CD4-positive, alpha-beta memory T cell (primary cell): ENCODE measurements around the gene DAP. TPM values are rescaled to one million over a fixed set of nuclear protein-coding genes. Genes with fewer than 3 reads are reported as not detected.
"Not testable (repeated sequence)": the region's sequence is repeated elsewhere in the genome, so short reads cannot be mapped to it uniquely, and the experiment has no call there.

Experiments
- CTCF ChIA-PET: fragments of 350-600 bp; sonication (Branson Sonifier 250); formaldehyde crosslinking; loops from one replicate; lab custom pipeline; 2021; ENCODE audit warnings: inconsistent platforms; ENCODE audit not compliant: partially characterized antibody; lab: Charles Lee
- POLR2A ChIA-PET: fragments of 350-600 bp; sonication (Branson Sonifier 250); formaldehyde crosslinking; loops from one replicate; lab custom pipeline; 2021; ENCODE audit not compliant: partially characterized antibody; lab: Charles Lee
- DNase-seq, 5 donors: peaks; one replicate each; pipeline versions ENCODE4 v3.0.0 to v3.0.0-alpha.2; 2020 to 2022; ENCODE audit warnings: mixed read lengths in 1 of 5
- H3K27ac ChIP-seq: one replicate; pipeline ENCODE4 v1.7.0; 2013; ENCODE audit warnings: low read depth, low read length
- H3K27me3 ChIP-seq: 2 replicates; pipeline ENCODE4 v1.7.0; 2013; ENCODE audit warnings: mild to moderate bottlenecking, low read length, moderate library complexity; ENCODE audit not compliant: insufficient read depth
- H3K36me3 ChIP-seq: 2 replicates; pipeline ENCODE4 v1.7.0; 2013; ENCODE audit warnings: mild to moderate bottlenecking, low read length, moderate library complexity; ENCODE audit not compliant: insufficient read depth
- H3K4me1 ChIP-seq: 2 replicates; pipeline ENCODE4 v1.7.0; 2013; ENCODE audit warnings: mild to moderate bottlenecking, low read length, moderate library complexity; ENCODE audit not compliant: insufficient read depth
- H3K4me3 ChIP-seq, 2 donors: one replicate each; pipeline ENCODE4 v1.7.0; 2013; ENCODE audit warnings: low read length in 2 of 2, mild to moderate bottlenecking in 1 of 2
- H3K9me3 ChIP-seq, 2 donors: one replicate each; pipeline ENCODE4 v1.7.0; 2013; ENCODE audit warnings: low read length in 2 of 2, control low read depth in 1 of 2; ENCODE audit not compliant: control insufficient read depth in 1 of 2
- H3K27ac Mint-ChIP-seq, 7 donors: one replicate each; pipeline ENCODE4 v1.8.0; 2020 to 2021; ENCODE audit warnings: mixed read lengths in 7 of 7, mild to moderate bottlenecking in 6 of 7, inconsistent platforms in 3 of 7, moderate library complexity in 3 of 7
- H3K27me3 Mint-ChIP-seq, 2 donors: one replicate each; pipeline ENCODE4 v1.8.0; 2020 to 2021; ENCODE audit warnings: mixed read lengths in 2 of 2
- H3K36me3 Mint-ChIP-seq, 2 donors: one replicate each; pipeline ENCODE4 v1.8.0; 2020 to 2021; ENCODE audit warnings: mixed read lengths in 2 of 2, inconsistent platforms in 1 of 2, mild to moderate bottlenecking in 1 of 2
- H3K4me1 Mint-ChIP-seq, 4 donors: one replicate each; pipeline ENCODE4 v1.8.0; 2020 to 2021; ENCODE audit warnings: mixed read lengths in 4 of 4, mild to moderate bottlenecking in 1 of 4
- H3K4me3 Mint-ChIP-seq, 8 donors: one replicate each; pipeline ENCODE4 v1.8.0; 2020 to 2021; ENCODE audit warnings: mixed read lengths in 8 of 8, mild to moderate bottlenecking in 7 of 8, moderate library complexity in 6 of 8, inconsistent platforms in 3 of 8
- H3K9me3 Mint-ChIP-seq, 8 donors: one replicate each; pipeline ENCODE4 v1.8.0; 2020 to 2021; ENCODE audit warnings: mixed read lengths in 8 of 8, mild to moderate bottlenecking in 5 of 8, inconsistent platforms in 3 of 8, moderate library complexity in 1 of 8
- intact Hi-C: fragments of 100-400 bp; cut with micrococcal nuclease; formaldehyde crosslinking; loops from one replicate; pipeline ENCODE4 v1.15.1; 2023
- polyA plus RNA-seq, 2 donors: library from polyadenylated mRNA; unstranded; fragments of 300-500 nt; fragmentation: Illumina TruSeq; gene quantifications; one replicate each; pipeline ENCODE4 v1.2.3, GENCODE V29; 2021
- total RNA-seq, 2 experiments: library from RNA; stranded (reverse); gene quantifications; one replicate each; pipeline ENCODE4 v1.2.3, GENCODE V29; 2021

The DAP gene
- total and polyA plus RNA-seq, 4 experiments from 2014 or later, result 39.0 to 88.1 (median 39.4) TPM

- H3K4me1 ChIP-seq, result peaks cover 23% of the 10 kb centered on the region
- POLR2A ChIA-PET, H3K27ac ChIP-seq, H3K36me3 Mint-ChIP-seq, CTCF ChIA-PET, H3K4me3 ChIP-seq, H3K36me3 ChIP-seq, DNase-seq, H3K9me3 ChIP-seq, H3K27me3 Mint-ChIP-seq, H3K27me3 ChIP-seq: not testable (repeated sequence)
- H3K4me1 Mint-ChIP-seq, result peaks cover 12 to 50% (median 20%) of the 10 kb centered on the region in 4 donors
- intact Hi-C loops, result loop anchor here (10.0 kb wide), 1 partner anchor 126 kb away; the partner anchor contains the start of gene DAP
- H3K9me3 Mint-ChIP-seq, result peaks cover 0 to 18% (median 8%) of the 10 kb centered on the region in 8 donors
- peak overlapping the region in 3 of 8 donors; percentile 29 to 64 (median 55) for H3K4me3 Mint-ChIP-seq
- peak overlapping the region in 2 of 7 donors; percentile 89 to 90 for H3K27ac Mint-ChIP-seq
Measured at GRCh38 chr5:10638723-10639122, 122.3 kb downstream of the DAP start.

GRCh38 chr5:10637944-10638343 is 123.1 kb downstream of the DAP start:
- Mint-ChIP-seq H3K4me1 (peaks cover 15 to 56% (median 25%) of the 10 kb centered on the region in 4 donors), H3K4me3 (no peak overlapping the region), H3K27me3 (no peaks in the 10 kb centered on the region), H3K27ac (peak overlapping the region in 2 of 7 donors; percentile 51 to 89), H3K9me3 (peaks cover 0 to 18% (median 8%) of the 10 kb centered on the region in 8 donors), H3K36me3 (peaks cover 5 to 10% of the 10 kb centered on the region in 2 donors)
- Histone ChIP-seq H3K27me3 (no peaks in the 10 kb centered on the region), H3K9me3 (no peaks in the 10 kb centered on the region), H3K4me3 (no peak overlapping the region), H3K36me3 (no peaks in the 10 kb centered on the region), H3K4me1 (peaks cover 30% of the 10 kb centered on the region), H3K27ac (no peak overlapping the region)
- no peak for DNase-seq
- CTCF ChIA-PET, result interaction anchor here (1.0 to 1.5 kb wide), 2 partner anchors 9 to 11 kb away, joined by 3 to 9 read pairs; no protein-coding TSS in a partner anchor
- POLR2A ChIA-PET, result no interaction called here
- intact Hi-C loops, result loop anchor here (10.0 kb wide), 1 partner anchor 127 kb away; the partner anchor contains the start of gene DAP

- peak overlapping the region in 5 of 7 donors; percentile 35 to 93 (median 61) for H3K27ac Mint-ChIP-seq
Measured at GRCh38 chr5:10636363-10637142, 124.5 kb downstream of the DAP start.

GRCh38 chr5:10635867-10636350 is 125.1 kb downstream of the DAP start:
- H3K36me3 Mint-ChIP-seq, result peaks cover 5 to 9% of the 10 kb centered on the region in 2 donors
- no peaks in the 10 kb centered on the region for H3K27me3 ChIP-seq
- intact Hi-C loops, result loop anchor here (2.0 to 10.0 kb wide), 2 partner anchors 71 to 129 kb away; partner anchors contain the start of genes ANKRD33B and DAP
- no peak overlapping the region for H3K4me3 ChIP-seq
- H3K27ac Mint-ChIP-seq, result peak overlapping the region in 5 of 7 donors; percentile 76 to 93 (median 90)
- H3K27ac ChIP-seq, result peak overlapping the region; percentile 24
- H3K4me1 Mint-ChIP-seq, result peaks cover 22 to 70% (median 42%) of the 10 kb centered on the region in 4 donors
- no peaks in the 10 kb centered on the region for H3K9me3 ChIP-seq
- H3K36me3 ChIP-seq, result no peaks in the 10 kb centered on the region
- POLR2A ChIA-PET, result no interaction called here
- peaks cover 0 to 18% (median 7%) of the 10 kb centered on the region in 8 donors for H3K9me3 Mint-ChIP-seq
- CTCF ChIA-PET, result interaction anchor here (1.9 kb wide), 1 partner anchor 11 kb away, joined by 4 read pairs; no protein-coding TSS in a partner anchor
- peaks cover 0 to 3% of the 10 kb centered on the region in 2 donors for H3K27me3 Mint-ChIP-seq
- DNase-seq, result no peak
- H3K4me3 Mint-ChIP-seq, result peak overlapping the region in 2 of 8 donors; percentile 77 to 88
- H3K4me1 ChIP-seq, result peaks cover 42% of the 10 kb centered on the region

More at GRCh38 chr5:10636363-10637142, 124.5 kb downstream of the DAP start:
- Mint-ChIP-seq H3K36me3 (peaks cover 5 to 10% of the 10 kb centered on the region in 2 donors), H3K4me3 (peak overlapping the region in 2 of 8 donors; percentile 12 to 25), H3K4me1 (peaks cover 20 to 64% (median 35%) of the 10 kb centered on the region in 4 donors), H3K27me3 (no peaks in the 10 kb centered on the region), H3K9me3 (peaks cover 0 to 18% (median 8%) of the 10 kb centered on the region in 8 donors)
- Histone ChIP-seq H3K4me3 (no peak overlapping the region), H3K27ac (no peak overlapping the region), H3K4me1 (peaks cover 39% of the 10 kb centered on the region), H3K36me3 (no peaks in the 10 kb centered on the region), H3K9me3 (no peaks in the 10 kb centered on the region), H3K27me3 (no peaks in the 10 kb centered on the region)
- no peak for DNase-seq
- intact Hi-C loops, result loop anchor here (10.0 kb wide), 1 partner anchor 128 kb away; the partner anchor contains the start of gene DAP
- ChIA-PET CTCF (interaction anchor here (1.0 to 1.9 kb wide), 3 partner anchors 8 to 12 kb away, joined by 3 to 9 read pairs (median 4); no protein-coding TSS in a partner anchor), POLR2A (no interaction called here)

GRCh38 chr5:10635257-10635866 is 125.7 kb downstream of the DAP start:
- Mint-ChIP-seq H3K27ac (peak overlapping the region in 6 of 7 donors; percentile 76 to 93 (median 90)), H3K36me3 (peaks cover 4 to 5% of the 10 kb centered on the region in 2 donors), H3K9me3 (peaks cover 0 to 13% (median 7%) of the 10 kb centered on the region in 8 donors), H3K27me3 (peaks cover 0 to 4% of the 10 kb centered on the region in 2 donors), H3K4me3 (peak overlapping the region in 7 of 8 donors; percentile 19 to 88 (median 71)), H3K4me1 (peaks cover 22 to 73% (median 42%) of the 10 kb centered on the region in 4 donors)
- H3K36me3 ChIP-seq, result no peaks in the 10 kb centered on the region
- intact Hi-C loops, result loop anchor here (2.0 to 10.0 kb wide), 2 partner anchors 71 to 129 kb away; partner anchors contain the start of genes ANKRD33B and DAP
- no peak overlapping the region for H3K4me3 ChIP-seq
- CTCF ChIA-PET, result interaction anchor here (1.5 to 1.9 kb wide), 2 partner anchors 10 to 351 kb away, joined by 4 read pairs; no protein-coding TSS in a partner anchor
- no peaks in the 10 kb centered on the region for H3K27me3 ChIP-seq
- peaks cover 42% of the 10 kb centered on the region for H3K4me1 ChIP-seq
- POLR2A ChIA-PET, result no interaction called here
- H3K9me3 ChIP-seq, result no peaks in the 10 kb centered on the region
- DNase-seq, result peak in 4 of 5 donors; percentile 15 to 79 (median 22)
- peak overlapping the region; percentile 24 for H3K27ac ChIP-seq

GRCh38 chr5:10634562-10634961 is 126.5 kb downstream of the DAP start:
- Mint-ChIP-seq H3K4me3 (peak overlapping the region in 4 of 8 donors; percentile 71 to 88 (median 74)), H3K36me3 (peaks cover 0 to 4% of the 10 kb centered on the region in 2 donors), H3K9me3 (peaks cover 0 to 8% (median 4%) of the 10 kb centered on the region in 8 donors), H3K27ac (peak overlapping the region in 6 of 7 donors; percentile 19 to 91 (median 88)), H3K4me1 (peaks cover 22 to 77% (median 42%) of the 10 kb centered on the region in 4 donors), H3K27me3 (peaks cover 0 to 4% of the 10 kb centered on the region in 2 donors)
- Histone ChIP-seq H3K9me3 (no peaks in the 10 kb centered on the region), H3K4me3 (no peak overlapping the region), H3K4me1 (peaks cover 42% of the 10 kb centered on the region), H3K27ac (peak overlapping the region; percentile 24), H3K27me3 (no peaks in the 10 kb centered on the region), H3K36me3 (no peaks in the 10 kb centered on the region)
- no peak for DNase-seq
- ChIA-PET POLR2A (no interaction called here), CTCF (interaction anchor here (1.1 to 1.5 kb wide), 2 partner anchors 51 to 351 kb away, joined by 3 to 4 read pairs; no protein-coding TSS in a partner anchor)
- intact Hi-C loops, result loop anchor here (2.0 to 10.0 kb wide), 2 partner anchors 70 to 130 kb away; partner anchors contain the start of genes ANKRD33B and DAP
